SH-SY5Y (cell line): ENCODE results near the gene AGBL3.

Experiments
- GATA2 ChIP-seq: IDR thresholded peaks from 2 replicates; pipeline ENCODE4 v1.6.1; 2011; ENCODE audit warnings: mild to moderate bottlenecking, low read depth, low read length
- GATA3 ChIP-seq: IDR thresholded peaks from 2 replicates; pipeline ENCODE4 v1.6.1; 2011; ENCODE audit warnings: low read depth, mild to moderate bottlenecking, low read length, moderate library complexity

- no peak for TF ChIP-seq GATA2
- no peak for TF ChIP-seq GATA3
Observed at GRCh38 chr7:135167365-135167917, 181.1 kb downstream of the AGBL3 start.
